Gastroesophageal sphincter (tissue), 4 donors: ENCODE measurements around the gene FAM163A. TPM values are rescaled to one million over a fixed set of nuclear protein-coding genes. Genes with fewer than 3 reads are reported as not detected.
"Not testable (repeated sequence)": the region's sequence is repeated elsewhere in the genome, so short reads cannot be mapped to it uniquely, and the experiment has no call there.

Experiments used
- ATAC-seq: fragments of 150-250 bp; one replicate; pipeline ENCODE4 v1.9.1; 2016; ENCODE audit warnings: mild to moderate bottlenecking, moderate library complexity
- H3K27ac ChIP-seq, 4 donors: fragments of 200-600 bp; sonication (generic) in 3 of 4; 1 replicate in 3 of 4; 2 replicates in 1 of 4; pipeline ENCODE4 v1.5.1; 2016 to 2019
- H3K27me3 ChIP-seq: fragments of 200-600 bp; sonication (generic); one replicate; pipeline ENCODE4 v1.5.1; 2019
- H3K36me3 ChIP-seq, 2 donors: fragments of 200-600 bp; sonication (generic); one replicate each; pipeline ENCODE4 v1.5.1; 2019; ENCODE audit warnings: control low read depth in 1 of 2
- H3K4me1 ChIP-seq, 3 donors: fragments of 200-600 bp; sonication (generic); 1 replicate in 2 of 3; 2 replicates in 1 of 3; pipeline ENCODE4 v1.5.1; 2016 to 2019; ENCODE audit warnings: control low read depth in 2 of 3
- H3K4me3 ChIP-seq, 2 donors: fragments of 200-600 bp; sonication (generic); one replicate each; pipeline ENCODE4 v1.5.1; 2019; ENCODE audit warnings: mild to moderate bottlenecking in 1 of 2, moderate library complexity in 1 of 2
- H3K9me3 ChIP-seq, 3 donors: fragments of 200-600 bp; sonication (generic); one replicate each; pipeline ENCODE4 v1.5.1; 2017 to 2019; ENCODE audit warnings: control low read depth in 2 of 3
- CTCF ChIP-seq, 4 experiments: fragments of 200-600 bp in 2 of 4; fragments of 450-650 bp in 2 of 4; sonication (generic) in 1 of 4; IDR thresholded peaks; one replicate each; pipeline ENCODE4 v1.5.1; 2017 to 2019; ENCODE audit warnings: antibody characterized with exemption in 4 of 4, mild to moderate bottlenecking in 2 of 4, moderate library complexity in 2 of 4
- EP300 ChIP-seq: sonication (generic); formaldehyde crosslinking; IDR thresholded peaks from one replicate; pipeline ENCODE4 v1.6.1; 2017; ENCODE audit warnings: antibody characterized with exemption, mild to moderate bottlenecking
- POLR2A ChIP-seq, 2 donors: fragments of 450-650 bp; IDR thresholded peaks; one replicate each; pipeline ENCODE4 v1.6.1; 2017; ENCODE audit warnings: antibody characterized with exemption in 2 of 2, mild to moderate bottlenecking in 2 of 2, moderate library complexity in 1 of 2
- POLR2AphosphoS5 ChIP-seq: sonication (generic); formaldehyde crosslinking; IDR thresholded peaks from one replicate; pipeline ENCODE4 v1.6.1; 2017; ENCODE audit warnings: antibody characterized with exemption
- WGBS, 2 donors: methylation state at CpG; one replicate each; pipeline ENCODE4 v1.1.5; 2018; ENCODE audit warnings: low coverage in 1 of 2; 5-methylcytosine and 5-hydroxymethylcytosine counted together
- total RNA-seq, 4 donors: library from RNA; depleted of rRNA; stranded (reverse); fragments of >200 nt; gene quantifications; one replicate each; pipeline ENCODE4 v1.1.0, GENCODE V29; 2016

FAM163A gene
- under 1 TPM in 2 of 4 donors, not detected in 2; 0.19 to 0.67 TPM for total RNA-seq

DNA sequence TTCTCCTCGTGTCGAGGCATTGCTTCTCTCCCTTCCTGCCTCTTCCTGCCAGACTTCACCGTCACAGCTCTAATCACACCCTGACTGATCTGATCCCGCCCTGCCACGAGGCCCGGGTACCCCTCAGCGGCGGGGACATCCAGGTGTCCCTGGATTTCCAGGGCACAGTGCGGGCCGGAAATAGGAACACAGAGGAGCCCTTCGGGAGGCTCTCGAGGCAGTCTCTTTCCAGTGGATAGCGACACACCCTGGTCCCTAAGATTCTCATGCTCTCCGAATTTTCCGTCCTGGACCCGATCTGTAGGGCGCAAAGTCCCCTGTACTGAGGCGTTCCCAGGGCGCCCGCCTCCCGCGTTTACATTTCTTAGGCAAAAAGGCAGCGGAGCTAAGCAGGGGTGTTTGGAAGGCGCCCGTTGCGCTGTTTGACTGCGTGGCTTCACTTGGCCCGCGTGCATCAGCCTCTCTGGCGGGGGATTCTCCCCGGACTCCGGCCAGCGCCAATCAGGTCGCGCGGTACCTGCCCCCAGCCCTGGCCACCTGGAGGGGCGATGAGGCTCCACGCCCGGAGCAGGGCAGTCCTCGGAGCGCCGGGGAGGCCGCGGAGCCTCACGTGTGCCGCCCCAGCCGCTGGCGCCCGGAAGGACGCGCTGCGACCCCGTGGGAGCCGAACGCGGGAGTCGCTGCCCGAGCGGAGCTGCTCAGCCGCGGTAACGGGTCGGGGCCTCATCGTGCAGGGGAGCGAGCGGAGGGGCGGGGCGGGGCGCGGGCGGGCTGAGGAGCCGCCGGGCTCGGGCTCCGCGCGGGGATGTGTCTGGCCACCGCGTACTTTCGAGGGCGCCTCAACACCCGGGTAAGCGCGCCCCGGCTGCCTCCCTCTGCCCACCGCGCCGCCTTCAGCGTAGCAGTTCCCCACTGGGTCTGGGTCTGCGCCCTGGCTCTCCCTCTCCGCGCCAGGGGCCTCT, at the start of gene FAM163A:
FAM163A (plus strand) TSS at position 575 of the 962 bp plus-strand sequence. CDS start 69,807 bp downstream, outside the sequence.
- H3K4me3 ChIP-seq: peak within 1 kb of the TSS in 1 of 2 donors; percentile 45
- H3K4me1 ChIP-seq: peaks cover 0 to 23% (median 15%) of the 10 kb centered on the region in 3 donors
- peaks cover 0 to 20% (median 0%) of the 10 kb centered on the region in 3 donors for H3K9me3 ChIP-seq
- no peak for ATAC-seq
- WGBS, 2 donors: 0 to 8% methylated on average over 6 to 9 of the region's 92 CpGs
- H3K27ac ChIP-seq: no peak within 1 kb of the TSS
- H3K27me3 ChIP-seq: peaks cover 83% of the 10 kb centered on the region
- TF ChIP-seq CTCF (IDR thresholded peaks at IDR 0.05) (no peak), POLR2AphosphoS5 (no peak), POLR2A (IDR thresholded peaks at IDR 0.05) (no peak), EP300 (no peak)
- H3K36me3 ChIP-seq: no peaks in the 10 kb centered on the region

- H3K27ac ChIP-seq, ATAC-seq, H3K4me3 ChIP-seq, H3K9me3 ChIP-seq, H3K4me1 ChIP-seq, H3K36me3 ChIP-seq: not testable (repeated sequence)
- 55% methylated on average over 2 of the region's 6 CpGs; no CpG with 5 or more reads in 1 of the 2 donors for WGBS, 2 donors
- H3K27me3 ChIP-seq: peaks cover 33% of the 10 kb centered on the region
Measured at GRCh38 chr1:179694530-179694929, 48.6 kb upstream of the FAM163A start.

- Histone ChIP-seq H3K9me3 (no peaks in the 10 kb centered on the region), H3K4me3 (no peak overlapping the region), H3K4me1 (no peaks in the 10 kb centered on the region), H3K36me3 (no peaks in the 10 kb centered on the region), H3K27ac (no peak overlapping the region), H3K27me3 (no peaks in the 10 kb centered on the region)
- ATAC-seq: no peak
- 77 to 86% methylated on average over 4 to 5 of the region's 5 CpGs for WGBS, 2 donors
- no peak for TF ChIP-seq POLR2A (IDR thresholded peaks at IDR 0.05)
- no peak for TF ChIP-seq EP300
- TF ChIP-seq POLR2AphosphoS5: no peak
- no peak for TF ChIP-seq CTCF (IDR thresholded peaks at IDR 0.05)
Measured at GRCh38 chr1:179702946-179703539, 40.0 kb upstream of the FAM163A start.

DNA sequence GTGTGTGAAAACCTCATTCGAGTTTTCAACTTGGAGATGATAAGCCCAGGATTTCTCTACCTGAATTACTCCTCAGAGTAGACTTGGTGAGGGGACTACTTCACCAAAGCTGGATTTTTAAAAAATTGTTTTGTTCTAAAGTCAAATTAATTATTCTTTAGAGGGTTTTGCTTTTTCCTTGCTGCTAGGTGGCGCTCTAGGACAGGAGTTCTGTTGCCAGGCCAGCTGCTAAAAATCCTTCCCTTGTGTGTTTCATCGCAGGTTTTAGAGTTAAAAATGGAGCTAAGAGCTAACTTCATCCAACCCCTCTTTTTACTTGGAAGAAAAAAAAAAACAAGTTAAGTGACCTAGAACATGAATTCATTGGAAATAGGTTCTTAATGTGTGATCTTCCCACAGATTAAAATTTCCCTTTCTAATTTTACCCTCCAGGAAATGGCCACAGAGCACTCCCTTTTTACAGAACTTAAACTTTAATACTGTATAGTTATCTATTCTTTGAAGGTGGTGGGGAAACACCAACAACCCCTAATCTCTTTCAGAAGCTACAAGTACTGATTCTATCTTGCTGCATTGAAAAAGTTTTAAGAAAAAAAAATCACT, 36.7 kb upstream of the FAM163A start:
- no peak overlapping the region for H3K27ac ChIP-seq
- H3K27me3 ChIP-seq: no peaks in the 10 kb centered on the region
- peaks cover 0 to 14% (median 0%) of the 10 kb centered on the region in 3 donors for H3K4me1 ChIP-seq
- H3K9me3 ChIP-seq: no peaks in the 10 kb centered on the region
- 0% methylated on average over 2 to 3 of the region's 3 CpGs for WGBS, 2 donors
- peak; percentile 58 to 78 (median 64) for TF ChIP-seq CTCF (IDR thresholded peaks at IDR 0.05)
- no peak for TF ChIP-seq EP300
- H3K4me3 ChIP-seq: no peak overlapping the region
- ATAC-seq: no peak
- H3K36me3 ChIP-seq: no peaks in the 10 kb centered on the region

- H3K4me3 ChIP-seq: no peak overlapping the region
- H3K9me3 ChIP-seq: no peaks in the 10 kb centered on the region
- H3K27me3 ChIP-seq: no peaks in the 10 kb centered on the region
- H3K36me3 ChIP-seq: no peaks in the 10 kb centered on the region
- 69% methylated on average over 2 of the region's 2 CpGs for WGBS, 2 donors
- no peak overlapping the region for H3K27ac ChIP-seq
- ATAC-seq: no peak
- H3K4me1 ChIP-seq: peaks cover 0 to 14% (median 0%) of the 10 kb centered on the region in 3 donors
- no peak for TF ChIP-seq POLR2AphosphoS5
- no peak for TF ChIP-seq EP300
- no peak for TF ChIP-seq CTCF (IDR thresholded peaks at IDR 0.05)
- TF ChIP-seq POLR2A (IDR thresholded peaks at IDR 0.05): no peak
Measured at GRCh38 chr1:179707406-179707805, 35.7 kb upstream of the FAM163A start.
